ENCODE data around the gene KCNIP1. TPM values are rescaled to one million over a fixed set of nuclear protein-coding genes. Genes with fewer than 3 reads are reported as not detected.

The KCNIP1 gene
- total and polyA plus RNA-seq, 9 of the 15 experiments (the other 6 are each of a cell fraction or from before 2014, with no cell fraction given) = not detected

- DNase-seq (ENCODE audit: extremely low read depth in 1 of 4, low spot score in 3 of 4) (no peak), ATAC-seq (no peak), FAIRE-seq (no peak)
- no peak overlapping the region for H3K4me2 ChIP-seq (ENCODE audit: insufficient read depth, low read length)
- no peaks in the 10 kb centered on the region for H3K36me3 ChIP-seq (ENCODE audit: control insufficient read depth, insufficient read depth, low read length)
- intact Hi-C loops (cut with micrococcal nuclease) = no loop called here
- CTCF ChIA-PET (ENCODE audit: low intra/inter-chr PET ratio) = no interaction called here
- H2AFZ ChIP-seq (ENCODE audit: low read depth, low read length) = no peak overlapping the region
- TF ChIP-seq U2AF2 (optimal IDR thresholded peaks at IDR 0.05; ENCODE audit: low read depth, low read length) (no peak), ELF2 (CRISPR knock-in tag; IDR thresholded peaks at IDR 0.05) (no peak), STAT5B (CRISPR knock-in tag; IDR thresholded peaks at IDR 0.05) (no peak), ZNF134 (CRISPR knock-in tag; conservative IDR thresholded peaks at IDR 0.05) (no peak), TFAP4 (CRISPR knock-in tag; IDR thresholded peaks at IDR 0.05; ENCODE audit: borderline replicate concordance) (no peak), FUS (optimal IDR thresholded peaks at IDR 0.05; ENCODE audit: low read depth, low read length) (no peak), ATF2 (CRISPR knock-in tag; IDR thresholded peaks at IDR 0.05) (no peak), ZNF583 (CRISPR knock-in tag; IDR thresholded peaks at IDR 0.05) (no peak), TRIM25 (IDR thresholded peaks at IDR 0.05; ENCODE audit: borderline replicate concordance) (no peak), RBFOX2 (IDR thresholded peaks at IDR 0.05; ENCODE audit: low read depth, low read length) (no peak), ESRRA (IDR thresholded peaks at IDR 0.05; ENCODE audit: borderline replicate concordance, low read depth) (no peak), POU5F1 (IDR thresholded peaks at IDR 0.05; ENCODE audit: borderline replicate concordance, low read depth, low read length, partially characterized antibody) (no peak), ZNF408 (CRISPR knock-in tag; IDR thresholded peaks at IDR 0.05; ENCODE audit: low read depth) (no peak), L3MBTL2 (IDR thresholded peaks at IDR 0.05) (no peak), COPS2 (conservative IDR thresholded peaks at IDR 0.05) (no peak)
- TF ChIP-seq, protein P1, sequence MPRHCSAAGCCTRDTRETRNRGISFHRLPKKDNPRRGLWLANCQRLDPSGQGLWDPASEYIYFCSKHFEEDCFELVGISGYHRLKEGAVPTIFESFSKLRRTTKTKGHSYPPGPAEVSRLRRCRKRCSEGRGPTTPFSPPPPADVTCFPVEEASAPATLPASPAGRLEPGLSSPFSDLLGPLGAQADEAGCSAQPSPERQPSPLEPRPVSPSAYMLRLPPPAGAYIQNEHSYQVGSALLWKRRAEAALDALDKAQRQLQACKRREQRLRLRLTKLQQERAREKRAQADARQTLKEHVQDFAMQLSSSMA (CRISPR knock-in tag; IDR thresholded peaks at IDR 0.05) = no peak
- TF ChIP-seq, protein P2, sequence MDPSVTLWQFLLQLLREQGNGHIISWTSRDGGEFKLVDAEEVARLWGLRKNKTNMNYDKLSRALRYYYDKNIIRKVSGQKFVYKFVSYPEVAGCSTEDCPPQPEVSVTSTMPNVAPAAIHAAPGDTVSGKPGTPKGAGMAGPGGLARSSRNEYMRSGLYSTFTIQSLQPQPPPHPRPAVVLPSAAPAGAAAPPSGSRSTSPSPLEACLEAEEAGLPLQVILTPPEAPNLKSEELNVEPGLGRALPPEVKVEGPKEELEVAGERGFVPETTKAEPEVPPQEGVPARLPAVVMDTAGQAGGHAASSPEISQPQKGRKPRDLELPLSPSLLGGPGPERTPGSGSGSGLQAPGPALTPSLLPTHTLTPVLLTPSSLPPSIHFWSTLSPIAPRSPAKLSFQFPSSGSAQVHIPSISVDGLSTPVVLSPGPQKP (CRISPR knock-in tag; IDR thresholded peaks at IDR 0.05) = no peak
- no peaks in the 10 kb centered on the region for H3K9me3 ChIP-seq (replicated peaks; ENCODE audit: control insufficient read depth, insufficient read depth, low read depth, low read length)
- H3K9me1 ChIP-seq (ENCODE audit: control insufficient read depth, insufficient read depth, low read length) = no peaks in the 10 kb centered on the region
- in situ Hi-C loops (cut with MboI) = no loop called here
- H3K79me2 ChIP-seq (ENCODE audit: control insufficient read depth, insufficient read depth, low read length) = no peaks in the 10 kb centered on the region
- no peaks in the 10 kb centered on the region for H3K4me1 ChIP-seq (replicated peaks in 1 of 2; ENCODE audit: control insufficient read depth in 2 of 2, insufficient read depth in 2 of 2, low read length in 2 of 2)
- H3K4me3 ChIP-seq = no peak overlapping the region
- H3K27me3 ChIP-seq (ENCODE audit: control insufficient read depth in 2 of 2, insufficient read depth in 2 of 2, low read length in 2 of 2) = peaks cover 0 to 16% of the 10 kb centered on the region in 2 experiments; a peak in 2 of 5 replicates
- WGBS (ENCODE audit: insufficient coverage, low coverage, missing lambda C conversion rate) = 2% methylated on average over 8 of the region's 10 CpGs
- no peak overlapping the region for H3K9ac ChIP-seq (ENCODE audit: insufficient read depth in 1 of 2, low read depth in 2 of 2, low read length in 2 of 2)
- H3K27ac ChIP-seq (ENCODE audit: extremely low read depth, low read depth, low read length) = no peak overlapping the region
- POLR2A ChIA-PET = no interaction called here
- no peaks in the 10 kb centered on the region; the same call in 1 of the 2 replicates for H4K20me1 ChIP-seq (replicated peaks; ENCODE audit: control insufficient read depth, insufficient read depth, low read length)
- BruUV-seq (replicated peaks) = no TSS peak
Observed at GRCh38 chr5:170495825-170496661, 7.8 kb upstream of the KCNIP1 start.
